ENCODE results near the gene STT3B.
"Not testable (repeated sequence)": the region's sequence is repeated elsewhere in the genome, so short reads cannot be mapped to it uniquely, and the experiment has no call there.

The STT3B gene

GRCh38 chr3:31532587-31533168, at the start of gene STT3B:
TSS of gene STT3B (plus strand) at chr3:31532925. CDS start at chr3:31532999, 74 bp downstream.
- DNase-seq (ENCODE audit: low read depth, low spot score), result no peak

DNA sequence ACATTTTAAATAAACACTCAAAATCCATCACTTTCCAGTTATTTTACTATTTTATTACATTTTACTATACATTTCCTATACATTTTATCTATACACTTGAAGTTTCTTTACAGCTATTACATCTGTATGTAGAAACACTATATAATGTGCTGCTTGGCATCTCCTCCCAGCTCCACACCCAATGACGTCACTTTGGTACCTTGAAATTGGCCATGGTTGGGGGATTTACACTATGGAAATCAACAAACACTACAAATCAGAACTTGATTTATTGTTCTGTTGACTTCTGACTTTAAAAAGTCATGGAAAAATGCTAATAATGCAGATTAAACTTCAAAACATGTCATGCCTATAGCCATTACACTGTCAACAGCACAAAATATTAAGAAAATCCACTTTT, 48.9 kb upstream of the STT3B start:
- DNase-seq (ENCODE audit: low read depth, low spot score), result no peak

GRCh38 chr3:31485196-31485595, 47.5 kb upstream of the STT3B start:
- DNase-seq (ENCODE audit: low read depth, low spot score), result no peak

GRCh38 chr3:31486865-31487533, 45.7 kb upstream of the STT3B start:
- DNase-seq (ENCODE audit: low read depth, low spot score), result no peak

DNA sequence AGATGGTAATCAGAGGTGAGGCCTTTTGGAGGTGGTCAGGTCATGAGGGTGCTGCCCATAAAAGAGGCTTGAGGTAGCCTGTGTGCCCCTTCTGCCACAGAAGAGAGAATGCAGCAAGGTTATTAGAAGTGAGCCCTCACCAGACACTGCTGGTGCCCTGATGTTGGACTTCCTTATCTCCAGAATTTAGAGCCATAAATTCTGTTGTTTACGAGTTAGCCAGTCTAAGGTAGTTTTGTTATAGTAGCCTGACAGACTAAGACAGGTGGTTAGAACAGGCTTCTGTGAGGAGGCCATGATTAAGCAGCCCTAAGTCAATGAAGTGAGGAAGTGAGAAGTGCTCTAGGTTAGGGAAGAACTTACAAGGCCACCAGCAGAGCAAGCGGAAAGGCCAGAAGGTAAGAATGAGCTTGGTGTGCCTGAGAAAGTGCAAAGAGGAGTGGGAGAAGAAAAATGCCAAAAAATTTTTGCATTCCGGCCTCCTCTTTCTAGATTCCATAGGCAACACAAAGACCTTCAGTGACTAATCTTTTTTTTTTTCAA, 44.2 kb upstream of the STT3B start:
- DNase-seq (ENCODE audit: low read depth, low spot score), result no peak

DNA sequence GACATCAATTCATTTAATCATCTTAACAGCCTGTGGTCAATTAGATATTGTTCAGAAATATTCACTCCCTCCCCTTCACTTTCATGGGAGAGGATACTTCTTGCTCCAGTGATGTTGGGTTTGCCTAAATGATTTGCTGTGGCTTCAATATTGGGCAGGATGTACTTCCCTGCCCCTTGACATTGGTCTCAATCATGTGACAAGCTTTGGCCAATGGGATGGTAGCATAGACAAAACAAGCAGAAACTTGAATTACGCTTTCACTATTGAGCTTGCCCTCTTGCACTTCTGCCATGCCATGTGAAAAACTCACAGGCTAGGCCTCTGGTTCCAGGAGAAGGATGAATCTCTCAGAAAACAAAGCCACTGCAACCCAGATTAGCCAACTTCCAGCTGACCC, 42.2 kb upstream of the STT3B start:
- DNase-seq (ENCODE audit: low read depth, low spot score), result no peak

GRCh38 chr3:31491660-31492059, 41.1 kb upstream of the STT3B start:
- DNase-seq (ENCODE audit: low read depth, low spot score), result no peak

DNA sequence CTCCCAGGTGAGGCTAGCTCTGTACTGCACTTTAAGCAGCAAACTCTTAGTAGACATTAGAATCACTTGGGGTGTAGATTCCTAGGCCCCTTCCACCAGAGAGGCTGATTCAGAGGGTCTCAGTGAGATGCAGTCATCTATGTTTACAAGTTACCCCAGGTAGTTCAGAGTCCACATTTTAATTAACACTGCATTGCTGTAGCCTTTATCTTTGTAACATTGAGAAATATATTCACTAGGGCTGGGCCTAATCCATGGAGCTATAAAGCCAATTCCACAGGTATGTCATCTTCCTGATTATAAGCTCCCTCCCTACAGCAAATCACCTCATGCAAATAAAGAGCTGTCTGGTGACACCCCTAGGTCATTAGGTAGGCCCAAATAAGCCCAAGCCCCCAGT, 39.6 kb upstream of the STT3B start:
- DNase-seq (ENCODE audit: low read depth, low spot score), result no peak

- DNase-seq (ENCODE audit: low read depth, low spot score), result no peak
These were observed 36.6 kb upstream of the STT3B start for GRCh38 chr3:31495971-31496665.

GRCh38 chr3:31498791-31499190, 33.9 kb upstream of the STT3B start:
- DNase-seq (ENCODE audit: low read depth, low spot score), result no peak

DNA sequence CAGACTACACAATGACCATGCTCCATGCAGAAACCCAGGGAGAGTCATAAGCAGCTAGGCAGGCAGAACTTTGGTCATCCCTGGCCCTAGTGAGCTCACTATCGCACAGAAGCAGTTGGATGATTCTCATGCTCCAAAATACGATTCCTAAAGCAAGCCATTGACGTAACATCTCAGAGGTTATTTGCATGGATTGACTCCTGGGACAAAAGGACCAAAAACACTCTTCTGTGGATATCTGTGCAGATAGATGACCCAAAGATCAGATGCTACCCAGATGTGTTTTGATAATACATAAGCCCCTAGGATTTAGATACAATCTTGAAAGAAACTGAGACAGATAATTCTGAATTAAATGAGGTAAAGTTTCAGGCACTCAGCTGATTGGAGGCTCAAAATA, 33.4 kb upstream of the STT3B start:
- DNase-seq (ENCODE audit: low read depth, low spot score), result no peak

GRCh38 chr3:31502803-31503221, 29.9 kb upstream of the STT3B start:
- DNase-seq (ENCODE audit: low read depth, low spot score), result no peak

- DNase-seq (ENCODE audit: low read depth, low spot score), result peak; percentile 52
These were observed 29.3 kb upstream of the STT3B start for GRCh38 chr3:31503456-31503855.

GRCh38 chr3:31504230-31504629, 28.5 kb upstream of the STT3B start:
- DNase-seq (ENCODE audit: low read depth, low spot score), result no peak

- DNase-seq (ENCODE audit: low read depth, low spot score), result no peak
These were observed 27.2 kb upstream of the STT3B start for GRCh38 chr3:31505371-31506048.

GRCh38 chr3:31506515-31506914, 26.2 kb upstream of the STT3B start:
- DNase-seq (ENCODE audit: low read depth, low spot score), result not testable (repeated sequence)

DNA sequence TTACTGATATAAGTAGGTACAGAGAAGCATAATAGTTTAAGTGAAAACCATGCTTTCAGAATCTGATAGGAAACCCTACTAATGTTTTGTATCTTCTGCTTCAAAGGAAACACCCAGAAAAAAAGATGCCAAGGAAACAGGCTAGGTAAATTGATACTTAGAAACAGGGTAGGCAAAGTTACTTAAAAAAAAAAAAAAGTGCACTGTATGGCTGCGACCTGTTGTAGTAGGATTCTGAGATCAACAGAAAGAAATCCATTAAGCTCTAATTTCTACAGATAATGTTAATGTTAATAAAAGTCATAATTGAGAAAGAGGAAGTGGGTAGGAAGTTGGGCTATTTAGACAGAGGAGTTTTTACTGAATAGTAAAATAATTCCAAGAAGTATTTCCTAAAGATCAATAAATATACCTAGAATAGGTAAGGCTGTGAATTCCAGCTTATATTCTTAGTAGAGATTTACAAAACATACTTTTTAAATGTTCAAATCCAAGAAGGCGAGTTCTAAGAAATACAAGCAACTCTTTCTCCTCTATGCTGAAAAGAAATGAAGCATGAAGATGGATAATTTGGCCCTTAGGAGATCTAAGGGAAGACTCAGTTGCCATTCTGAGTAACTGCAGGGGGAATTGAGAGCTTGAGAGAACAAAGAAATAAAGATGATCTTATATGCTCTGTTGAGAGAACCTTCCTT, 24.1 kb upstream of the STT3B start:
- DNase-seq (ENCODE audit: low read depth, low spot score), result no peak

GRCh38 chr3:31509147-31509728, 23.5 kb upstream of the STT3B start:
- no peak for DNase-seq (ENCODE audit: low read depth, low spot score)

DNA sequence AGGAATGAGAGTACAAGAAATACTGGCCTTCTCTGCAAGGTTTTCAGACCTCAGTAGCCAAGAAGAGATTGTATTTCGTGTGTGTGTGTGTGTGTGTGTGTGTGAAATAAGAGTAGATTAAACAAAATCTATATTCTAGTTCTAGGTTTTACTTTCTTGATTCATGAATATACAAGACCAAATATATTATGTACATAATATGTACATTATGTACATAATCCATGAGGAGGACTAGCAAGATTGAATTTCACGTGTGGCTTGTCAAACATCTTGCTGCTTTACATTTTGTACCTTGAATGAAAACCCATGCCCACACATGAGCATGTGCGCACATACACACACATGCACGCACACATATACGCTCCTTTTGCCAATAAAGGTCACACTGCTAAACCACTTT, 18.2 kb upstream of the STT3B start:
- no peak for DNase-seq (ENCODE audit: low read depth, low spot score)

- DNase-seq (ENCODE audit: low read depth, low spot score), result no peak
These were observed 17.0 kb upstream of the STT3B start for GRCh38 chr3:31515486-31516284.

All from ELF-1 (cell line).